Spinal cord (tissue), 10 donors: ENCODE measurements around the gene STK39. TPM values are rescaled to one million over a fixed set of nuclear protein-coding genes. Genes with fewer than 3 reads are reported as not detected.

ENCODE experiments used
- DNase-seq, 6 donors: peaks; one replicate each; pipeline versions ENCODE4 v3.0.0 to v3.0.0-alpha.2; 2013 to 2015; ENCODE audit warnings: low spot score in 6 of 6, low read depth in 4 of 6
- H3K27ac ChIP-seq: one replicate; pipeline ENCODE4 v1.5.1; 2013; ENCODE audit warnings: low read depth, low read length, control low read depth
- H3K27me3 ChIP-seq: one replicate; pipeline ENCODE4 v1.6.1; 2013; ENCODE audit warnings: low read length; ENCODE audit not compliant: control insufficient read depth, insufficient read depth
- H3K36me3 ChIP-seq: one replicate; pipeline ENCODE4 v1.6.1; 2013; ENCODE audit warnings: low read length; ENCODE audit not compliant: control insufficient read depth, insufficient read depth
- H3K4me1 ChIP-seq: one replicate; pipeline ENCODE4 v1.6.1; 2013; ENCODE audit warnings: low read length; ENCODE audit not compliant: control insufficient read depth, insufficient read depth
- H3K4me3 ChIP-seq: one replicate; pipeline ENCODE4 v1.5.1; 2013; ENCODE audit warnings: low read depth, low read length, control low read depth
- H3K9me3 ChIP-seq: one replicate; pipeline ENCODE4 v1.6.1; 2013; ENCODE audit warnings: low read length; ENCODE audit not compliant: control insufficient read depth, insufficient read depth
- WGBS: methylation state at CpG from one replicate; pipeline ENCODE4 v1.1.5; 2013; ENCODE audit warnings: missing lambda C conversion rate; ENCODE audit not compliant: insufficient coverage; 5-methylcytosine and 5-hydroxymethylcytosine counted together
- polyA plus RNA-seq, 2 donors: library from polyadenylated mRNA; unstranded; fragments of 120-200 nt; gene quantifications; one replicate each; pipeline ENCODE4 v1.2.1, GENCODE V29; 2013; ENCODE audit not compliant: insufficient read length in 2 of 2
- total RNA-seq, 2 donors: library from RNA; depleted of rRNA in 1 of 2; stranded (reverse); fragments of 120-200 nt in 1 of 2; fragments of >200 nt in 1 of 2; gene quantifications; one replicate each; pipeline versions ENCODE4 v1.2.3 to v1.2.4, GENCODE V29; 2013 to 2014
- donor health status: healthy.

Gene STK39
- total and polyA plus RNA-seq, 4 donors, result 51.1 to 75.5 (median 57.7) TPM

DNA sequence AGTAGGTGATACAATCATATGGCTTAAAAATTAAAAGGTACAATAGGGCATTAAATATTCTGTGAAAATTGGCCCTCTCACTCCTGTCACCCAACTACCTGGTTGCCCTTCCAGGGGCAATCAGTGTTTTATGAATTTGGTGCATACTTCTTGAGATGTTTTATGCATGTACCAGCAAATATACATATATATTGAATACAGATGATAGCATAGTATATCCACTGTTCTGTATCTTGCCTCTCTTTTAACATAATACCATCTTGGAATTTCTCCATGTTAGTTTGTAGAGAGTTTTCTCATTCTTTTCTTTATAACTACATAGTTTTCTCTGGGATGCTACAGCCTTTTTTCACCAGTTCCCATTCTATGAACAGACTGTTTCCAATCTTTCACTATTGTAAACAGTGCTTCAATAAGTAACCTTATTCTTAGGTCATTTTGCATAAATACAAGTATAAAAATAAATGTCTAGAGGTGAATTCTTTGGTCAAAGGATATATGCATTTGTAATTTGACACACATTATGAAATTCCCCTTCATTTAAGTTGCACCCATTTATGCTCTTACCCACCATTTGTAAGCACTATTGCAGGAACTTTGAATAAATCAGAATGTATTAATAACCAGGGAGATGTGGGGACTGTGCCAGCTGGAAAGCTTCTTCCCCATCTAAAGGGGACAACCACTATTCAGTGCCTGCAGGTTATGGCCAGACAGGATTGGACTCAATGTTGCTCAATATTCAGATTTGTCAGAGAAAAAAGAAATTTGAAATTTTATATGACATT is 225.4 kb downstream of the STK39 start:
- H3K4me1 ChIP-seq, result no peaks in the 10 kb centered on the region
- H3K9me3 ChIP-seq, result no peaks in the 10 kb centered on the region
- DNase-seq, result no peak
- H3K27me3 ChIP-seq, result no peaks in the 10 kb centered on the region
- no peak overlapping the region for H3K4me3 ChIP-seq
- H3K36me3 ChIP-seq, result no peaks in the 10 kb centered on the region
- no peak overlapping the region for H3K27ac ChIP-seq

- WGBS, result 32% methylated on average over 3 of the region's 3 CpGs
- Histone ChIP-seq H3K4me1 (peaks cover 2% of the 10 kb centered on the region), H3K4me3 (no peak overlapping the region), H3K27me3 (no peaks in the 10 kb centered on the region), H3K36me3 (no peaks in the 10 kb centered on the region), H3K27ac (no peak overlapping the region), H3K9me3 (no peaks in the 10 kb centered on the region)
- DNase-seq, result peak in 2 of 6 donors; percentile 28 to 34
Observed at GRCh38 chr2:168015274-168015953, 232.0 kb downstream of the STK39 start.

- Histone ChIP-seq H3K4me3 (no peak overlapping the region), H3K9me3 (no peaks in the 10 kb centered on the region), H3K27me3 (no peaks in the 10 kb centered on the region), H3K27ac (no peak overlapping the region), H3K4me1 (no peaks in the 10 kb centered on the region), H3K36me3 (no peaks in the 10 kb centered on the region)
- no peak for DNase-seq
- WGBS, result no CpG with 5 or more reads among the region's 1 CpG
Observed at GRCh38 chr2:168009900-168010299, 237.5 kb downstream of the STK39 start.

- Histone ChIP-seq H3K4me1 (no peaks in the 10 kb centered on the region), H3K9me3 (no peaks in the 10 kb centered on the region), H3K27ac (no peak overlapping the region), H3K27me3 (no peaks in the 10 kb centered on the region), H3K4me3 (no peak overlapping the region), H3K36me3 (no peaks in the 10 kb centered on the region)
- no peak for DNase-seq
- WGBS, result 100% methylated on average over 2 of the region's 3 CpGs
Observed at GRCh38 chr2:168008646-168009195, 238.7 kb downstream of the STK39 start.

- 91% methylated on average over 5 of the region's 5 CpGs for WGBS
- no peaks in the 10 kb centered on the region for H3K36me3 ChIP-seq
- H3K4me3 ChIP-seq, result no peak overlapping the region
- no peaks in the 10 kb centered on the region for H3K4me1 ChIP-seq
- no peaks in the 10 kb centered on the region for H3K9me3 ChIP-seq
- no peaks in the 10 kb centered on the region for H3K27me3 ChIP-seq
- DNase-seq, result peak in 1 of 6 donors; percentile 31
- no peak overlapping the region for H3K27ac ChIP-seq
Observed at GRCh38 chr2:168006498-168006897, 240.9 kb downstream of the STK39 start.

DNA sequence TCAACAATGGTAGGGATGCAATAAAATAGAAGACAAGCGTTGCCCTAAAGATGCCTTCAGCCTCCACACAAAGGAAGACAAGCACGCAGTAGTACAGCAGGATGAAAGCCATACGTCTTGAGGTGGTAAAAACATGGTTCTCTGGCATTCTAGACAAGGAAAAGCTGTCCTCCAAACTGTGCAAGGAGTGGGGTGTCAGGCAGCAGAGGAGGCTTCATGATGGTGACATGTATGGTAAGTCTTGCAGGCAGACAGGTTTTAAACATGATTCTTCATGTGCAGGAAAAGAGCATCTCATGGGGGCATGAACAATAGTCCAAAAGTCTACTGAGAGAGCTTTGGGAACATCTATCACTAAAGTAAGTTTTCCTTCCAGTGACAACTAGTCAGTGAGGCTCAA is 241.8 kb downstream of the STK39 start:
- no peaks in the 10 kb centered on the region for H3K27me3 ChIP-seq

DNA sequence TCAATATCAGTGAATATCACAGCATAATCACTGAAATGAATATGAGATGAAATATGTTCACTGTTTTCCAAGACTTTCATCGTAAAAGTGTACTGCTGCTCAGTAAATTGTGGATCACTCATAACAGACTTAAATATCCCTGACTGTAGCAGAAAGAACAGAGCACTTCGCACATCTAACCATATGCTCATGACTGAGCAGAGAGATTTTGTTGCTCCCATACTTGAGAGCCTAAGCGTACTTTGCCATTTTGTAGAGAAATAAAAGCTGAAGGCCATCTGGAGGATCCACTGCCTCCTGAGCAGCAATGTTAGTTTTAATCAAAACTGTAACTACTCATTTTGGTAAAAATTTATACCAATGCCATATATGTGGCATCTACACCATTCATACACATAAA is 243.5 kb downstream of the STK39 start:
- Histone ChIP-seq H3K27me3 (no peaks in the 10 kb centered on the region), H3K4me1 (no peaks in the 10 kb centered on the region), H3K36me3 (peaks cover 3% of the 10 kb centered on the region), H3K4me3 (no peak overlapping the region), H3K27ac (no peak overlapping the region), H3K9me3 (no peaks in the 10 kb centered on the region)
- no CpG with 5 or more reads among the region's 3 CpGs for whole genome bisulfite sequencing
- peak in 2 of 6 donors; percentile 67 to 75 for DNase-seq

More for the DNA sequence above, 241.8 kb downstream of the STK39 start:
- no peaks in the 10 kb centered on the region for H3K36me3 ChIP-seq
- WGBS, result 79% methylated on average over 2 of the region's 3 CpGs
- H3K4me3 ChIP-seq, result no peak overlapping the region
- H3K9me3 ChIP-seq, result no peaks in the 10 kb centered on the region
- no peak for DNase-seq
- H3K27ac ChIP-seq, result no peak overlapping the region
- no peaks in the 10 kb centered on the region for H3K4me1 ChIP-seq

GRCh38 chr2:168002021-168002553 is 245.3 kb downstream of the STK39 start:
- Histone ChIP-seq H3K36me3 (peaks cover 3% of the 10 kb centered on the region), H3K27me3 (no peaks in the 10 kb centered on the region), H3K27ac (no peak overlapping the region), H3K4me1 (no peaks in the 10 kb centered on the region), H3K9me3 (no peaks in the 10 kb centered on the region), H3K4me3 (no peak overlapping the region)
- no CpG with 5 or more reads among the region's 2 CpGs for WGBS
- peak in 1 of 6 donors; percentile 61 for DNase-seq

GRCh38 chr2:167992278-167992677 is 255.1 kb downstream of the STK39 start:
- no peak overlapping the region for H3K27ac ChIP-seq
- no peaks in the 10 kb centered on the region for H3K27me3 ChIP-seq
- no peaks in the 10 kb centered on the region for H3K36me3 ChIP-seq
- no peaks in the 10 kb centered on the region for H3K4me1 ChIP-seq
- H3K9me3 ChIP-seq, result no peaks in the 10 kb centered on the region
- no peak overlapping the region for H3K4me3 ChIP-seq
- DNase-seq, result no peak
- no CpG with 5 or more reads among the region's 1 CpG for WGBS
